Right lobe of liver (tissue), 6 donors: ENCODE measurements around the gene KDM4B. TPM values are rescaled to one million over a fixed set of nuclear protein-coding genes. Genes with fewer than 3 reads are reported as not detected.

Experiments used
- ATAC-seq, 4 donors: fragments of 200-7000 bp; cut with Tn5 transposase; one replicate each; pipeline ENCODE4 v1.9.1; 2020; ENCODE audit warnings: mild to moderate bottlenecking in 4 of 4, moderate library complexity in 4 of 4
- DNase-seq, 3 donors: peaks; one replicate each; pipeline ENCODE4 v3.0.0-alpha.2; 2020
- H3K27ac ChIP-seq, 3 donors: fragments of 200-600 bp; one replicate each; pipeline ENCODE4 v1.8.0; 2022
- H3K27me3 ChIP-seq, 2 donors: fragments of 200-600 bp; one replicate each; pipeline ENCODE4 v1.8.0; 2022
- H3K36me3 ChIP-seq, 4 donors: fragments of 200-600 bp; sonication (generic) in 1 of 4; one replicate each; pipeline versions ENCODE4 v1.5.1 to v1.8.0; 2017 to 2022; ENCODE audit warnings: control low read depth in 1 of 4
- H3K4me1 ChIP-seq, 4 donors: fragments of 200-600 bp; sonication (generic) in 1 of 4; one replicate each; pipeline versions ENCODE4 v1.5.1 to v1.8.0; 2017 to 2022; ENCODE audit warnings: control low read depth in 1 of 4
- H3K4me3 ChIP-seq, 3 donors: fragments of 200-600 bp; one replicate each; pipeline ENCODE4 v1.8.0; 2022
- H3K9me3 ChIP-seq, 4 donors: fragments of 200-600 bp; sonication (generic) in 1 of 4; one replicate each; pipeline versions ENCODE4 v1.5.1 to v1.8.0; 2017 to 2022; ENCODE audit warnings: control low read depth in 1 of 4
- CTCF ChIP-seq, 4 donors: fragments of 200-600 bp in 3 of 4; fragments of 450-650 bp in 1 of 4; IDR thresholded peaks; one replicate each; pipeline versions ENCODE4 v1.5.1 to v1.8.0; 2016 to 2022; ENCODE audit warnings: antibody characterized with exemption in 4 of 4, mild to moderate bottlenecking in 2 of 4
- POLR2A ChIP-seq: fragments of 450-650 bp; IDR thresholded peaks from one replicate; pipeline ENCODE4 v1.6.1; 2017; ENCODE audit warnings: antibody characterized with exemption, mild to moderate bottlenecking
- WGBS: methylation state at CpG from one replicate; pipeline ENCODE4 v1.1.6; 2018; ENCODE audit warnings: low coverage, low lambda C conversion rate; ENCODE audit not compliant: insufficient coverage; ENCODE audit errors: missing lambda C conversion rate; 5-methylcytosine and 5-hydroxymethylcytosine counted together
- intact Hi-C, 2 donors: fragments of 100-400 bp; cut with DNase I; formaldehyde crosslinking; loops; one replicate each; pipeline versions ENCODE4 v1.11.2 to v1.14.1; 2022
- total RNA-seq, 6 experiments: library from RNA; depleted of rRNA in 2 of 6; stranded (reverse); fragments of >200 nt in 2 of 6; fragmentation: NEBNext Ultra II Directional in 3 of 6; extraction: Animal tissue kit (Norgen Biotek cat#: 25700) in 3 of 6; gene quantifications; one replicate each; pipeline versions ENCODE4 v1.1.0 to v1.2.4, GENCODE V29; 2016 to 2023
- donor health status: DM: no; HTN: yes; CAD: no.
- donor health status: DM: no; HTN: no; CAD: no.
- donor health status: DM: no; HTN: no; CAD: no.
- donor health status: DM: no; HTN: yes; CAD: no.
- donor health status: DM: no; HTN: yes; CAD: no.

Gene KDM4B
- total RNA-seq, 6 experiments from 2014 or later = 14.2 to 36.9 (median 29.1) TPM

DNA sequence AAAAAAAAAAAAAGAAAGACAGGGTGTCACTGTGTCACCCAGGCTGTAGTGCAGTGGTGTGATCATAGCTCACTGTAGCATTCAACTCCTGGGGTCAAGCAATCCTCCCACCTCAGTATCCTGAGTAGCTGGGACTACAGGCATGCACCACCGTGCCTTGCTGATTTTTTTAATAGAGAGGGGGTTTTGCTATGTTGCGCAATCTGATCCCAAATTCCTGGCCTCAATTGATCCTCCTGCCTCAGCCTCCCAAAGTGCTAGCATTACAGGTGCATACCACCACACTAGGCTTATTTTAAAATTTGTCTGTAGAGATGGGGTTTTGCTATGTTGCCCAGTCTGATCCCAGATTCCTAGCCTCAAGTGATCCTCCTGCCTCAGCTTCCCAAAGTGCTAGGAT lies 212.4 kb downstream of the KDM4B start:
- no peak overlapping the region for H3K4me3 ChIP-seq
- WGBS = no CpG with 5 or more reads among the region's 2 CpGs
- no peaks in the 10 kb centered on the region for H3K36me3 ChIP-seq
- H3K27me3 ChIP-seq = no peaks in the 10 kb centered on the region
- ATAC-seq (no peak), DNase-seq (no peak)
- no peaks in the 10 kb centered on the region for H3K9me3 ChIP-seq
- no peak for TF ChIP-seq POLR2A
- TF ChIP-seq CTCF (IDR thresholded peaks at IDR 0.05) = no peak
- H3K27ac ChIP-seq = no peak overlapping the region
- intact Hi-C loops = no loop called here
- no peaks in the 10 kb centered on the region for H3K4me1 ChIP-seq

GRCh38 chr19:5182751-5183150 lies 213.8 kb downstream of the KDM4B start:
- Histone ChIP-seq H3K27ac (no peak overlapping the region), H3K27me3 (no peaks in the 10 kb centered on the region), H3K9me3 (no peaks in the 10 kb centered on the region), H3K4me1 (no peaks in the 10 kb centered on the region), H3K4me3 (no peak overlapping the region), H3K36me3 (no peaks in the 10 kb centered on the region)
- DNase-seq (no peak), ATAC-seq (no peak)
- 42% methylated on average over 4 of the region's 10 CpGs for WGBS
- intact Hi-C loops = no loop called here
- TF ChIP-seq POLR2A = no peak
- no peak for TF ChIP-seq CTCF (IDR thresholded peaks at IDR 0.05)

DNA sequence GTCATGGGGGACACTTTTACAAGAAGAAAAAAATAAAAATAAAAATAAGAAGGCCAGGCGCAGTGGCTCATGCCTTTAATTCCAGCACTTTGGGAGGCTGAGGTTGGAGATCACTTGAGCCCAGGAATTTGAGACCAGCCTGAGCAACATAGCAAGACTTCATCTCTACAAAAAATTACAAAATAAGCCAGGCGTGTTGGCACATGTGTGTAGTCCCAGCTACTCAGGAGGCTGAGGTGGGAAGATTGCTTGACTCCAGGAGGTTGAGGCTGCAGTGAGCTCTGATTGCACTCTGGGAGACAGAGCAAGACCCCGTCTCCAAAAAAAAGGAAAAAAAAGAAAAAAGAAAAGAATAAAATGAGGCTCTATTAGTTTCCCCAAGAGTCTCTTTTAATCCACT lies 214.7 kb downstream of the KDM4B start:
- Histone ChIP-seq H3K27ac (no peak overlapping the region), H3K9me3 (no peaks in the 10 kb centered on the region), H3K4me1 (no peaks in the 10 kb centered on the region), H3K27me3 (no peaks in the 10 kb centered on the region), H3K36me3 (no peaks in the 10 kb centered on the region), H3K4me3 (no peak overlapping the region)
- no peak for TF ChIP-seq POLR2A
- intact Hi-C loops = no loop called here
- no peak for DNase-seq
- ATAC-seq = no peak
- WGBS = 68% methylated on average over 3 of the region's 3 CpGs

- Histone ChIP-seq H3K36me3 (no peaks in the 10 kb centered on the region), H3K4me3 (no peak overlapping the region), H3K9me3 (no peaks in the 10 kb centered on the region), H3K27me3 (no peaks in the 10 kb centered on the region), H3K4me1 (no peaks in the 10 kb centered on the region), H3K27ac (no peak overlapping the region)
- DNase-seq (no peak), ATAC-seq (no peak)
- WGBS = 87% methylated on average over 3 of the region's 4 CpGs
- TF ChIP-seq POLR2A (no peak), CTCF (IDR thresholded peaks at IDR 0.05) (no peak)
- intact Hi-C loops = no loop called here
These were observed 216.0 kb downstream of the KDM4B start for GRCh38 chr19:5184930-5185329.

DNA sequence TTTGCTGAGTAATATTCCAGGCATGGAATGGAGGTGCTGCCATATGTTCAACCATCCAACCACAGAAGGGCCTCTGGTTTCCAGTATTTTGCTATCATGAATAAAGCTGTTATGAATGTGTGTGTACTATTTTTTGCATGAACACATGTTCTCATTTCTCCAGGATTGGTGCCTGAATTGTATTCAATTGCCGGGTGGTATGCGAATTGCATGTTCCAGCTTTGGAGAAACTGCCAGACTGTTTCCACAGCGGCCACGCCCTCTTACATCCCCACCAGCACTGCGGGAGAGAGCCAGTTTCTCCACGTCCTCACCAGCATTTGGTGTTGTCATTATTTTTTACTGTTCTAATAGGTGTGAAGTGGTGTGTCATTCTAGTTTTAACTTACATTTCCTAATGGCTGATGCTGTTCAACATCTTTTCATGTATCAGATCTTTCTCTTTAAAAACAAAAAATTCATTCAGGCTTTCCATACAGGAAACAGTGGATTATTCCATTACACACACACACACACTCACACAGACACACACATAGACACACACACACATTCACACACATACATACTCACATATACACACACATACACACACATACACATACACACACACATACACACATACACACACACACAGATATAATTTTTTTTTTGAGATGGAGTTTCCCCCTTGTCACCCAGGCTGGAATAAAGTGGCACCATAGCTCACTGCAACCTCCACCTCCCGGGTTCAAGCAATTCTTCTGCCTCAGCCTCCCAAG lies 217.6 kb downstream of the KDM4B start:
- no peak overlapping the region for H3K27ac ChIP-seq
- ATAC-seq (no peak), DNase-seq (no peak)
- H3K9me3 ChIP-seq = no peaks in the 10 kb centered on the region
- WGBS = 72% methylated on average over 7 of the region's 7 CpGs
- H3K36me3 ChIP-seq = no peaks in the 10 kb centered on the region
- intact Hi-C loops = no loop called here
- TF ChIP-seq CTCF (IDR thresholded peaks at IDR 0.05) = no peak
- no peak for TF ChIP-seq POLR2A
- no peaks in the 10 kb centered on the region for H3K27me3 ChIP-seq
- H3K4me3 ChIP-seq = no peak overlapping the region
- H3K4me1 ChIP-seq = no peaks in the 10 kb centered on the region
